GM12878 (cell line): Measurements from ENCODE around the gene LINGO1.

Experiments
- ATF2 ChIP-seq: IDR thresholded peaks from 2 replicates; pipeline ENCODE4 v1.6.1; 2012; ENCODE audit warnings: low read length, inconsistent platforms
- RB1 ChIP-seq: fragments of 450-650 bp; formaldehyde crosslinking; IDR thresholded peaks from 2 replicates; pipeline ENCODE4 v1.6.1; 2017; ENCODE audit warnings: mild to moderate bottlenecking, borderline replicate concordance

- TF ChIP-seq RB1 (no peak), ATF2 (no peak)
Measured at GRCh38 chr15:77563623-77564156, 69.0 kb downstream of the LINGO1 start.
